Activated CD8-positive, alpha-beta T cell treated with anti-CD3 and anti-CD28 coated beads for 36 hours (primary cell): ENCODE results near the gene ANKRD44. TPM values are rescaled to one million over a fixed set of nuclear protein-coding genes. Genes with fewer than 3 reads are reported as not detected.
"Not testable (repeated sequence)": the region's sequence is repeated elsewhere in the genome, so short reads cannot be mapped to it uniquely, and the experiment has no call there.

Experiments used
- ATAC-seq: fragments of 200-7000 bp; cut with Tn5 transposase; one replicate; pipeline ENCODE4 v1.10.0; 2021; ENCODE audit warnings: mild to moderate bottlenecking, moderate library complexity
- CTCF ChIA-PET: fragments of 350-600 bp; sonication (Branson Sonifier 250); formaldehyde crosslinking; loops from one replicate; lab custom pipeline; 2021; ENCODE audit warnings: antibody characterized with exemption; lab: Charles Lee
- POLR2A ChIA-PET: fragments of 350-600 bp; sonication (Branson Sonifier 250); formaldehyde crosslinking; loops from one replicate; lab custom pipeline; 2021; ENCODE audit warnings: antibody characterized with exemption; lab: Charles Lee
- DNase-seq: peaks from one replicate; pipeline ENCODE4 v3.0.0-alpha.2; 2020
- H3K27ac Mint-ChIP-seq: one replicate; pipeline ENCODE4 v1.8.0; 2021; ENCODE audit warnings: mild to moderate bottlenecking, mixed read lengths
- H3K27me3 Mint-ChIP-seq: one replicate; pipeline ENCODE4 v1.8.0; 2021; ENCODE audit warnings: mixed read lengths
- H3K36me3 Mint-ChIP-seq: one replicate; pipeline ENCODE4 v1.8.0; 2021; ENCODE audit warnings: low read depth, mixed read lengths
- H3K4me1 Mint-ChIP-seq: one replicate; pipeline ENCODE4 v1.8.0; 2021; ENCODE audit warnings: low read depth, mixed read lengths
- H3K4me3 Mint-ChIP-seq: one replicate; pipeline ENCODE4 v1.8.0; 2021; ENCODE audit warnings: mild to moderate bottlenecking, moderate library complexity, mixed read lengths
- H3K9me3 Mint-ChIP-seq: one replicate; pipeline ENCODE4 v1.8.0; 2021; ENCODE audit warnings: mixed read lengths
- CTCF ChIP-seq: fragments of 200-600 bp; IDR thresholded peaks from one replicate; pipeline ENCODE4 v1.8.0; 2022; ENCODE audit warnings: antibody characterized with exemption, mild to moderate bottlenecking
- intact Hi-C: fragments of 100-400 bp; cut with micrococcal nuclease; formaldehyde crosslinking; loops from one replicate; pipeline ENCODE4 v1.10.0; 2022
- total RNA-seq, 2 experiments: library from RNA; stranded (reverse); gene quantifications; one replicate each; pipeline ENCODE4 v1.2.3, GENCODE V29; 2021

Gene ANKRD44
- total RNA-seq, 2 experiments from 2014 or later = 131 to 132 TPM

- Mint-ChIP-seq H3K36me3 (peaks cover 71% of the 10 kb centered on the region), H3K27me3 (no peaks in the 10 kb centered on the region), H3K4me1 (peaks cover 89% of the 10 kb centered on the region), H3K27ac (peak overlapping the region; percentile 95), H3K4me3 (peak overlapping the region; percentile 81), H3K9me3 (peaks cover 17% of the 10 kb centered on the region)
- intact Hi-C loops = loop anchor here (5.0 kb wide), 1 partner anchor 37 kb away; no protein-coding TSS in a partner anchor
- DNase-seq (peak; percentile 64), ATAC-seq (peak; percentile 38)
- TF ChIP-seq CTCF = no peak
- POLR2A ChIA-PET = interaction anchor here (0.6 to 4.4 kb wide), 10 partner anchors 9 to 332 kb away, joined by 3 to 52 read pairs (median 4); partner anchors contain the start of gene ANKRD44
- CTCF ChIA-PET = interaction anchor here (0.8 to 3.4 kb wide), 8 partner anchors 9 to 181 kb away, joined by 3 to 15 read pairs (median 6); no protein-coding TSS in a partner anchor
Measured at GRCh38 chr2:197294260-197294659, 16.3 kb downstream of the ANKRD44 start.

- peak; percentile 69 for DNase-seq
- ChIA-PET CTCF (interaction anchor here (1.1 to 2.4 kb wide), 6 partner anchors 12 to 104 kb away, joined by 3 to 10 read pairs (median 5); no protein-coding TSS in a partner anchor), POLR2A (interaction anchor here (0.8 to 4.4 kb wide), 10 partner anchors 11 to 331 kb away, joined by 3 to 52 read pairs (median 3); partner anchors contain the start of gene ANKRD44)
- H3K9me3 Mint-ChIP-seq = peaks cover 14% of the 10 kb centered on the region
- peaks cover 86% of the 10 kb centered on the region for H3K4me1 Mint-ChIP-seq
- TF ChIP-seq CTCF = no peak
- intact Hi-C loops = loop anchor here (2.0 to 5.0 kb wide), 2 partner anchors 15 to 36 kb away; no protein-coding TSS in a partner anchor
- no peaks in the 10 kb centered on the region for H3K27me3 Mint-ChIP-seq
- ATAC-seq = peak; percentile 73
- peak overlapping the region; percentile 95 for H3K27ac Mint-ChIP-seq
- H3K36me3 Mint-ChIP-seq = peaks cover 66% of the 10 kb centered on the region
- H3K4me3 Mint-ChIP-seq = peak overlapping the region; percentile 81
Measured at GRCh38 chr2:197293252-197294007, 17.1 kb downstream of the ANKRD44 start.

GRCh38 chr2:197292619-197293018, 18.0 kb downstream of the ANKRD44 start:
- Mint-ChIP-seq H3K4me1 (peaks cover 83% of the 10 kb centered on the region), H3K4me3 (peak overlapping the region; percentile 81), H3K27ac (peak overlapping the region; percentile 95), H3K9me3 (peaks cover 9% of the 10 kb centered on the region), H3K27me3 (no peaks in the 10 kb centered on the region), H3K36me3 (peaks cover 61% of the 10 kb centered on the region)
- TF ChIP-seq CTCF = no peak
- DNase-seq (no peak), ATAC-seq (peak; percentile 32)
- CTCF ChIA-PET = interaction anchor here (1.1 to 2.4 kb wide), 5 partner anchors 13 to 103 kb away, joined by 3 to 10 read pairs (median 4); no protein-coding TSS in a partner anchor
- intact Hi-C loops = loop anchor here (2.0 to 5.0 kb wide), 2 partner anchors 16 to 35 kb away; no protein-coding TSS in a partner anchor
- POLR2A ChIA-PET = interaction anchor here (1.0 to 4.4 kb wide), 6 partner anchors 11 to 50 kb away, joined by 3 to 52 read pairs (median 6); partner anchors contain the start of gene ANKRD44

GRCh38 chr2:197287596-197287932, 23.0 kb downstream of the ANKRD44 start:
- ChIA-PET POLR2A (interaction anchor here (0.7 to 3.8 kb wide), 5 partner anchors 8 to 22 kb away, joined by 3 to 21 read pairs (median 3); partner anchors contain the start of gene ANKRD44), CTCF (interaction anchor here (0.6 to 2.0 kb wide), 6 partner anchors 10 to 175 kb away, joined by 3 to 4 read pairs (median 4); no protein-coding TSS in a partner anchor)
- intact Hi-C loops, H3K27me3 Mint-ChIP-seq, ATAC-seq, DNase-seq: not testable (repeated sequence)
- Mint-ChIP-seq H3K27ac (peak overlapping the region; percentile 100), H3K4me1 (peaks cover 77% of the 10 kb centered on the region), H3K9me3 (peaks cover 11% of the 10 kb centered on the region), H3K4me3 (peak overlapping the region; percentile 70), H3K36me3 (peaks cover 57% of the 10 kb centered on the region)
